Transverse colon (tissue), 4 donors: ENCODE measurements around the gene S1PR4.

Experiments used
- CTCF ChIP-seq, 5 experiments: fragments of 200-600 bp in 3 of 5; fragments of 450-650 bp in 2 of 5; sonication (generic) in 3 of 5; IDR thresholded peaks; 1 replicate in 2 of 5; 2 replicates in 3 of 5; pipeline ENCODE4 v1.5.1; 2016 to 2017; ENCODE audit warnings: antibody characterized with exemption in 5 of 5, inconsistent platforms in 3 of 5, mild to moderate bottlenecking in 2 of 5, moderate library complexity in 1 of 5
- EP300 ChIP-seq: sonication (generic); formaldehyde crosslinking; IDR thresholded peaks from one replicate; pipeline ENCODE4 v1.6.1; 2017; ENCODE audit warnings: antibody characterized with exemption, low read depth
- POLR2AphosphoS5 ChIP-seq, 3 donors: sonication (generic); formaldehyde crosslinking; IDR thresholded peaks; one replicate each; pipeline ENCODE4 v1.6.1; 2016; ENCODE audit warnings: antibody characterized with exemption in 3 of 3

- TF ChIP-seq POLR2AphosphoS5 (IDR thresholded peaks at IDR 0.05) (no peak), EP300 (no peak), CTCF (IDR thresholded peaks at IDR 0.05) (no peak)
These were observed 25.5 kb downstream of the S1PR4 start for GRCh38 chr19:3203805-3204645.
